ENCODE data around the gene LRP10.
"Not testable (repeated sequence)": the region's sequence is repeated elsewhere in the genome, so short reads cannot be mapped to it uniquely, and the experiment has no call there.

DNA sequence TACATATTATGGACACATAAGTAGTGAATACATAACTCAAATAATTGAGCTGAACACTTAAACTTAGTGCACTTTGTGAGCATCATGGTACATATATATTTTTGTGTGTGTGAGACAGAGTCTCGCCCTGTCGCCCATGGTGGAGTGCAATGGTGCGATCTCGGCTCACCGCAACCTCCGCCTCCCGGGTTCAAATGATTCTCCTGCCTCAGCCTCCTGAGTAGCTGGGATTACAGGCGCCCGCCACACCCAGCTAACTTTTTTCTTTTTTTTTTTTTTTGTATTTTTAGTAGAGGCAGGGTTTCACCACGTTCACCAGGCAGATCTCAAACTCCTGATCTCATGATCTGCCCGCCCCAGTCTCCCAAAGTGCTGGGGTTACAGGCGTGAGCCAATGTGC is 19.4 kb upstream of the LRP10 start:
- TF ChIP-seq POLR2AphosphoS5, POLR2A (IDR thresholded peaks at IDR 0.05): not testable (repeated sequence)
- TF ChIP-seq, protein P1, sequence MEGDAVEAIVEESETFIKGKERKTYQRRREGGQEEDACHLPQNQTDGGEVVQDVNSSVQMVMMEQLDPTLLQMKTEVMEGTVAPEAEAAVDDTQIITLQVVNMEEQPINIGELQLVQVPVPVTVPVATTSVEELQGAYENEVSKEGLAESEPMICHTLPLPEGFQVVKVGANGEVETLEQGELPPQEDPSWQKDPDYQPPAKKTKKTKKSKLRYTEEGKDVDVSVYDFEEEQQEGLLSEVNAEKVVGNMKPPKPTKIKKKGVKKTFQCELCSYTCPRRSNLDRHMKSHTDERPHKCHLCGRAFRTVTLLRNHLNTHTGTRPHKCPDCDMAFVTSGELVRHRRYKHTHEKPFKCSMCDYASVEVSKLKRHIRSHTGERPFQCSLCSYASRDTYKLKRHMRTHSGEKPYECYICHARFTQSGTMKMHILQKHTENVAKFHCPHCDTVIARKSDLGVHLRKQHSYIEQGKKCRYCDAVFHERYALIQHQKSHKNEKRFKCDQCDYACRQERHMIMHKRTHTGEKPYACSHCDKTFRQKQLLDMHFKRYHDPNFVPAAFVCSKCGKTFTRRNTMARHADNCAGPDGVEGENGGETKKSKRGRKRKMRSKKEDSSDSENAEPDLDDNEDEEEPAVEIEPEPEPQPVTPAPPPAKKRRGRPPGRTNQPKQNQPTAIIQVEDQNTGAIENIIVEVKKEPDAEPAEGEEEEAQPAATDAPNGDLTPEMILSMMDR (IDR thresholded peaks at IDR 0.05) = not testable (repeated sequence)
